AG04450 (cell line): Measurements from ENCODE around the gene ATP6V1G2. TPM values are rescaled to one million over a fixed set of nuclear protein-coding genes. Genes with fewer than 3 reads are reported as not detected.

Experiments
- CTCF ChIA-PET: fragments of 300-600, 350-600 bp; formaldehyde crosslinking; extraction: SDS; loops from one replicate; lab custom pipeline; 2022; ENCODE audit warnings: antibody characterized with exemption, inconsistent platforms; lab: Charles Lee
- POLR2A ChIA-PET: fragments of 350-600 bp; formaldehyde crosslinking; extraction: SDS; loops from one replicate; lab custom pipeline; 2021; ENCODE audit warnings: antibody characterized with exemption, inconsistent platforms; lab: Yijun Ruan, JAX
- DNase-seq: peaks from one replicate; pipeline ENCODE4 v3.0.0-alpha.2; 2011; ENCODE audit warnings: low read depth, low spot score
- H3K27ac ChIP-seq: one replicate; pipeline ENCODE4 v1.5.1; 2012; ENCODE audit warnings: low read depth, low read length, control low read depth
- H3K27me3 ChIP-seq: one replicate; pipeline ENCODE4 v1.6.0; 2012; ENCODE audit warnings: low read length; ENCODE audit not compliant: control insufficient read depth, insufficient read depth
- H3K4me3 ChIP-seq: 2 replicates; pipeline ENCODE4 v1.5.1; 2011; ENCODE audit warnings: mild to moderate bottlenecking, low read depth, low read length, control low read depth
- H3K9me3 ChIP-seq: 2 replicates; pipeline ENCODE4 v1.5.1; 2012; ENCODE audit warnings: low read length; ENCODE audit not compliant: control insufficient read depth, insufficient read depth
- polyA plus RNA-seq: library from polyadenylated mRNA; depleted of rRNA; stranded (reverse); fragments of >200 nt; gene quantifications from 2 replicates; pipeline ENCODE4 v1.2.3, GENCODE V29; 2011
- TF ChIP-seq, protein P1 (sequence below): IDR thresholded peaks from 2 replicates; pipeline ENCODE4 v1.5.1; 2011; ENCODE audit warnings: low read depth, low read length, control low read depth, inconsistent platforms

Gene ATP6V1G2
- polyA plus RNA-seq, 1 experiment = 14.6 TPM

DNA sequence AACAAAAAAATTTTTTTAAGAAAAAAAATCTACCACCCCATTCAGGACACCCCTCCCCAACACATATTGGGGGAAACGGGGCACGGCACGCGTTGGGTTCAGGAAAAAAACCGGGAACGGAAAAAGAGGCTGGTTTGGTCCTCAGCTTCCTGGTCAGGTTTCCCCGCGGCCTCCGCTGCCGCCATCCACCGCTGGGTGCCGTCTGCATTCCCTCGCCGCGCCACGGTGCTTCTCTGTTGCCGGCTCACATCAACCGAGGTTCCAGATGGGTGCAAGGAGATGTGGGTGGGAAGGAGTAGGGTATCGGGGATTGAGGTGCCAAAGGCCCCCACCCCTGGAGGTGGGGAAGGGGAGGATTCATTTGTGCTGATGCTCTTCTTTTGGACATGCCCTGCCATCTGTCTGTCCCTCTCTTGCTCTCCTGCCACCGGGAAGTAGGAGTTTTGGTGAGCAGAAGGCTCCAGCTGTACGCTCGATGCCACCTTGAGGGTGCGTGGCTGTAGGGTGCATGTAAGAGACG is 11.8 kb downstream of the ATP6V1G2 start:
- no peaks in the 10 kb centered on the region for H3K27me3 ChIP-seq
- DNase-seq = no peak
- H3K9me3 ChIP-seq = no peaks in the 10 kb centered on the region
- TF ChIP-seq, protein P1, sequence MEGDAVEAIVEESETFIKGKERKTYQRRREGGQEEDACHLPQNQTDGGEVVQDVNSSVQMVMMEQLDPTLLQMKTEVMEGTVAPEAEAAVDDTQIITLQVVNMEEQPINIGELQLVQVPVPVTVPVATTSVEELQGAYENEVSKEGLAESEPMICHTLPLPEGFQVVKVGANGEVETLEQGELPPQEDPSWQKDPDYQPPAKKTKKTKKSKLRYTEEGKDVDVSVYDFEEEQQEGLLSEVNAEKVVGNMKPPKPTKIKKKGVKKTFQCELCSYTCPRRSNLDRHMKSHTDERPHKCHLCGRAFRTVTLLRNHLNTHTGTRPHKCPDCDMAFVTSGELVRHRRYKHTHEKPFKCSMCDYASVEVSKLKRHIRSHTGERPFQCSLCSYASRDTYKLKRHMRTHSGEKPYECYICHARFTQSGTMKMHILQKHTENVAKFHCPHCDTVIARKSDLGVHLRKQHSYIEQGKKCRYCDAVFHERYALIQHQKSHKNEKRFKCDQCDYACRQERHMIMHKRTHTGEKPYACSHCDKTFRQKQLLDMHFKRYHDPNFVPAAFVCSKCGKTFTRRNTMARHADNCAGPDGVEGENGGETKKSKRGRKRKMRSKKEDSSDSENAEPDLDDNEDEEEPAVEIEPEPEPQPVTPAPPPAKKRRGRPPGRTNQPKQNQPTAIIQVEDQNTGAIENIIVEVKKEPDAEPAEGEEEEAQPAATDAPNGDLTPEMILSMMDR = no peak
- H3K4me3 ChIP-seq = no peak overlapping the region
- no peak overlapping the region for H3K27ac ChIP-seq
- CTCF ChIA-PET = interaction anchor here (1.2 kb wide), 1 partner anchor 41 kb away, joined by 3 read pairs; no protein-coding TSS in a partner anchor
- POLR2A ChIA-PET = no interaction called here

DNA sequence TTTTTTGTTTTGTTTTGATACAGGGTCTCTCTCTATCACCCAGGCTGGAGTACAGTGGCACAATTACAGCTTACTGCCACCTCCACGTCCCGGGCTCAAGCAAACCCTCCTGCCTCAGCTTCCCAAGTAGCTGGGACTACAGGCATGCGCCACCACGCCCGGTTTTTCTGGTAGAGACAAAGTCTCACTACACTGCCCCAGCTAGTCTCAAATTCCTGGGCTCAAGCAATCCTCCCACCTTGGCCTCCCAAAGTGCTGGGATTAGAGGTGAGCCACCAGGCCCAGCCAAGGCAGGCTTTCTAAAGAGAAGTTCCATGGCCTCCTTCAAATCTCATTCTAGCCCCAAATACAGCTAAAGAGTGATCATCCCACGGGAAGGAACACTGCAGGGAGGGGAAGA is 12.4 kb downstream of the ATP6V1G2 start:
- no peak overlapping the region for H3K27ac ChIP-seq
- CTCF ChIA-PET = interaction anchor here (1.0 to 1.2 kb wide), 2 partner anchors 41 to 65 kb away, joined by 3 read pairs; no protein-coding TSS in a partner anchor
- POLR2A ChIA-PET = no interaction called here

GRCh38 chr6:31533455-31533841 is 13.0 kb downstream of the ATP6V1G2 start:
- Histone ChIP-seq H3K27me3 (no peaks in the 10 kb centered on the region), H3K4me3 (no peak overlapping the region), H3K9me3 (no peaks in the 10 kb centered on the region), H3K27ac (no peak overlapping the region)
- DNase-seq = no peak
- ChIA-PET POLR2A (no interaction called here), CTCF (interaction anchor here (1.0 to 1.2 kb wide), 2 partner anchors 40 to 65 kb away, joined by 3 read pairs; no protein-coding TSS in a partner anchor)
- TF ChIP-seq, protein P1 = no peak

More for the DNA sequence above, 12.4 kb downstream of the ATP6V1G2 start:
- no peak for DNase-seq
- no peak overlapping the region for H3K4me3 ChIP-seq
- TF ChIP-seq, protein P1 = no peak
- H3K27me3 ChIP-seq = no peaks in the 10 kb centered on the region
- no peaks in the 10 kb centered on the region for H3K9me3 ChIP-seq

- H3K9me3 ChIP-seq = no peaks in the 10 kb centered on the region
- no peak overlapping the region for H3K27ac ChIP-seq
- ChIA-PET POLR2A (interaction anchor here (1.2 to 2.5 kb wide), 2 partner anchors 9 kb away, joined by 3 to 12 read pairs; partner anchors contain the start of gene DDX39B), CTCF (interaction anchor here (1.0 to 1.3 kb wide), 2 partner anchors 66 kb away, joined by 3 to 5 read pairs; no protein-coding TSS in a partner anchor)
- no peak for DNase-seq
- no peaks in the 10 kb centered on the region for H3K27me3 ChIP-seq
- no peak overlapping the region for H3K4me3 ChIP-seq
- TF ChIP-seq, protein P1 = no peak
These were observed 13.6 kb downstream of the ATP6V1G2 start for GRCh38 chr6:31532644-31533454.
